B cell (primary cell): ENCODE data around the gene USP28. TPM values are rescaled to one million over a fixed set of nuclear protein-coding genes. Genes with fewer than 3 reads are reported as not detected.

Experiments
- ATAC-seq: fragments of 200-7000 bp; cut with Tn5 transposase; one replicate; pipeline ENCODE4 v1.10.0; 2021; ENCODE audit warnings: low read depth, mild to moderate bottlenecking, moderate number of reproducible peaks, moderate library complexity
- CTCF ChIA-PET: fragments of 350-600 bp; sonication (Branson Sonifier 250); formaldehyde crosslinking; loops from one replicate; lab custom pipeline; 2021; ENCODE audit warnings: antibody characterized with exemption, inconsistent platforms; lab: Charles Lee
- POLR2A ChIA-PET: fragments of 350-600 bp; sonication (Branson Sonifier 250); formaldehyde crosslinking; loops from one replicate; lab custom pipeline; 2021; ENCODE audit warnings: antibody characterized with exemption; lab: Charles Lee
- DNase-seq: peaks from one replicate; pipeline ENCODE4 v3.0.0; 2013
- H2AFZ ChIP-seq: 2 replicates; pipeline ENCODE4 v1.6.1; 2012; ENCODE audit warnings: mild to moderate bottlenecking, low read depth, low read length; ENCODE audit not compliant: insufficient read depth, poor library complexity, severe bottlenecking
- H3K27ac ChIP-seq, 2 donors: 1 replicate in 1 of 2; 2 replicates in 1 of 2; pipeline ENCODE4 v1.5.1; 2012 to 2013; ENCODE audit warnings: low read length in 2 of 2, mild to moderate bottlenecking in 2 of 2, moderate library complexity in 1 of 2
- H3K27me3 ChIP-seq, 4 experiments: fragments of 200-600 bp in 1 of 4; sonication (generic) in 1 of 4; replicated peaks in 1 of 4; 1 replicate in 2 of 4; 2 replicates in 2 of 4; pipeline versions ENCODE4 v1.6.1 to v1.7.0; 2013 to 2016; ENCODE audit warnings: low read length in 3 of 4, mild to moderate bottlenecking in 2 of 4, mixed read lengths in 1 of 4, moderate library complexity in 1 of 4; ENCODE audit not compliant: insufficient read depth in 4 of 4, control insufficient read depth in 3 of 4; ENCODE audit errors: control extremely low read depth in 1 of 4
- H3K36me3 ChIP-seq, 2 experiments: replicated peaks in 1 of 2; 1 replicate in 1 of 2; 2 replicates in 1 of 2; pipeline versions ENCODE4 v1.6.1 to v1.7.1; 2013; ENCODE audit warnings: low read length in 1 of 2; ENCODE audit not compliant: insufficient read depth in 2 of 2, control insufficient read depth in 1 of 2; ENCODE audit errors: control extremely low read depth in 1 of 2, extremely low read depth in 1 of 2
- H3K4me1 ChIP-seq, 2 donors: fragments of 200-600 bp in 1 of 2; sonication (generic) in 1 of 2; 1 replicate in 1 of 2; 2 replicates in 1 of 2; pipeline versions ENCODE4 v1.5.1 to v1.6.1; 2013 to 2017; ENCODE audit warnings: low read length in 2 of 2; ENCODE audit not compliant: control insufficient read depth in 2 of 2, insufficient read depth in 2 of 2
- H3K4me2 ChIP-seq: replicated peaks from 2 replicates; pipeline ENCODE3; 2012; ENCODE audit warnings: mild to moderate bottlenecking, low read depth, low read length; ENCODE audit not compliant: poor library complexity, severe bottlenecking
- H3K4me3 ChIP-seq, 5 experiments: fragments of 200-600 bp in 1 of 5; sonication (generic) in 1 of 5; 1 replicate in 3 of 5; 2 replicates in 2 of 5; pipeline versions ENCODE4 v1.5.1 to v1.7.0; 2011 to 2016; ENCODE audit warnings: low read length in 4 of 5, mild to moderate bottlenecking in 4 of 5, low read depth in 2 of 5, control low read depth in 1 of 5, moderate library complexity in 1 of 5; ENCODE audit not compliant: insufficient read depth in 1 of 5; ENCODE audit errors: control extremely low read depth in 1 of 5, extremely low read depth in 1 of 5
- H3K79me2 ChIP-seq: fragments of 200-600 bp; sonication (generic); one replicate; pipeline ENCODE4 v1.6.0; 2016; ENCODE audit warnings: low read length; ENCODE audit not compliant: control insufficient read depth, insufficient read depth
- H3K9ac ChIP-seq: fragments of 200-600 bp; sonication (generic); 2 replicates; pipeline ENCODE4 v1.6.1; 2017; ENCODE audit warnings: mild to moderate bottlenecking, low read length, moderate library complexity
- H3K9me3 ChIP-seq, 3 donors: one replicate each; pipeline versions ENCODE4 v1.6.1 to v1.7.1; 2013; ENCODE audit warnings: low read length in 2 of 3; ENCODE audit not compliant: control insufficient read depth in 2 of 3, insufficient read depth in 1 of 3; ENCODE audit errors: control extremely low read depth in 1 of 3
- H4K20me1 ChIP-seq: 2 replicates; pipeline ENCODE4 v1.6.0; 2012; ENCODE audit warnings: mild to moderate bottlenecking, low read length; ENCODE audit not compliant: insufficient read depth, control insufficient read depth, poor library complexity, severe bottlenecking
- H3K27ac Mint-ChIP-seq: one replicate; pipeline ENCODE4 v1.8.0; 2021; ENCODE audit warnings: mixed read lengths
- H3K27me3 Mint-ChIP-seq: one replicate; pipeline ENCODE4 v1.8.0; 2021; ENCODE audit warnings: mixed read lengths
- H3K4me1 Mint-ChIP-seq: one replicate; pipeline ENCODE4 v1.8.0; 2021; ENCODE audit warnings: mixed read lengths
- H3K4me3 Mint-ChIP-seq: one replicate; pipeline ENCODE4 v1.8.0; 2021; ENCODE audit warnings: mixed read lengths
- H3K9me3 Mint-ChIP-seq: one replicate; pipeline ENCODE4 v1.8.0; 2022; ENCODE audit warnings: mixed read lengths; ENCODE audit not compliant: insufficient read depth
- CTCF ChIP-seq: fragments of 200-600 bp; IDR thresholded peaks from one replicate; pipeline ENCODE4 v1.8.0; 2022; ENCODE audit warnings: antibody characterized with exemption, mild to moderate bottlenecking
- EZH2 ChIP-seq: IDR thresholded peaks from 2 replicates; pipeline ENCODE4 v1.6.1; 2012; ENCODE audit warnings: borderline replicate concordance, low read depth, mild to moderate bottlenecking, moderate library complexity, low read length; ENCODE audit not compliant: insufficient read depth, poor library complexity, severe bottlenecking
- WGBS: methylation state at CpG from one replicate; pipeline ENCODE4 v1.1.5; 2013; ENCODE audit warnings: missing lambda C conversion rate; ENCODE audit not compliant: insufficient coverage; 5-methylcytosine and 5-hydroxymethylcytosine counted together
- intact Hi-C: fragments of 100-400 bp; cut with micrococcal nuclease; formaldehyde crosslinking; loops from one replicate; pipeline ENCODE4 v1.10.0; 2022
- polyA plus RNA-seq: library from polyadenylated mRNA; depleted of rRNA; stranded (reverse); fragments of >200 nt; gene quantifications from 2 replicates; pipeline ENCODE4 v1.2.3, GENCODE V29; 2012
- total RNA-seq, 2 donors: library from RNA; stranded (reverse); fragments of 120-200 nt in 1 of 2; gene quantifications; 1 replicate in 1 of 2; 2 replicates in 1 of 2; pipeline versions ENCODE4 v1.2.3 to v1.2.4, GENCODE V29; 2013 to 2022

The USP28 gene
- total and polyA plus RNA-seq, 2 donors (not counting 1 experiment from before 2014, with no cell fraction given), result 78.0 to 104 TPM

- H4K20me1 ChIP-seq, result peaks cover 53% of the 10 kb centered on the region
- CTCF ChIA-PET, result interaction anchor here (1.0 kb wide), 1 partner anchor 20 kb away, joined by 6 read pairs; no protein-coding TSS in a partner anchor
- H3K4me1 Mint-ChIP-seq, result peaks cover 39% of the 10 kb centered on the region
- peaks cover 97% of the 10 kb centered on the region for H3K79me2 ChIP-seq
- H3K9ac ChIP-seq, result no peak overlapping the region
- intact Hi-C loops, result no loop called here
- POLR2A ChIA-PET, result interaction anchor here (0.6 kb wide), 1 partner anchor 112 kb away, joined by 4 read pairs; no protein-coding TSS in a partner anchor
- H3K4me2 ChIP-seq, result no peak overlapping the region
- H3K4me3 ChIP-seq, result no peak overlapping the region
- H3K27me3 ChIP-seq, result no peaks in the 10 kb centered on the region
- no peak overlapping the region for H3K27ac ChIP-seq
- WGBS, result 100% methylated on average over 2 of the region's 3 CpGs
- peaks cover 7 to 13% of the 10 kb centered on the region in 2 donors for H3K4me1 ChIP-seq
- no peaks in the 10 kb centered on the region for H3K9me3 ChIP-seq
- DNase-seq, result no peak
- no peak overlapping the region for H2AFZ ChIP-seq
- no peak overlapping the region for H3K4me3 Mint-ChIP-seq
- no peaks in the 10 kb centered on the region for H3K27me3 Mint-ChIP-seq
- no peak overlapping the region for H3K27ac Mint-ChIP-seq
- TF ChIP-seq EZH2, result no peak
- no peak for TF ChIP-seq CTCF
- peaks cover 5 to 13% of the 10 kb centered on the region in 2 experiments for H3K36me3 ChIP-seq
- ATAC-seq, result no peak
- H3K9me3 Mint-ChIP-seq, result no peaks in the 10 kb centered on the region
These were observed 11.0 kb downstream of the USP28 start for GRCh38 chr11:113864410-113864809.

- Mint-ChIP-seq H3K9me3 (no peaks in the 10 kb centered on the region), H3K4me3 (no peak overlapping the region), H3K27ac (no peak overlapping the region), H3K27me3 (no peaks in the 10 kb centered on the region), H3K4me1 (peaks cover 34% of the 10 kb centered on the region)
- CTCF ChIA-PET, result interaction anchor here (1.0 kb wide), 1 partner anchor 399 kb away, joined by 4 read pairs; no protein-coding TSS in a partner anchor
- intact Hi-C loops, result no loop called here
- peaks cover 97% of the 10 kb centered on the region for H3K79me2 ChIP-seq
- no peaks in the 10 kb centered on the region for H3K27me3 ChIP-seq
- H3K9ac ChIP-seq, result no peak overlapping the region
- H3K4me2 ChIP-seq, result no peak overlapping the region
- peaks cover 7 to 10% of the 10 kb centered on the region in 2 donors for H3K4me1 ChIP-seq
- ATAC-seq, result no peak
- H3K9me3 ChIP-seq, result no peaks in the 10 kb centered on the region
- WGBS, result 90% methylated on average over 3 of the region's 5 CpGs
- H2AFZ ChIP-seq, result no peak overlapping the region
- no peak overlapping the region for H3K4me3 ChIP-seq
- POLR2A ChIA-PET, result no interaction called here
- DNase-seq, result no peak
- TF ChIP-seq EZH2 (no peak), CTCF (no peak)
- H4K20me1 ChIP-seq, result peaks cover 59% of the 10 kb centered on the region
- H3K36me3 ChIP-seq, result peaks cover 4 to 6% of the 10 kb centered on the region in 2 experiments
- H3K27ac ChIP-seq, result no peak overlapping the region
These were observed 12.9 kb downstream of the USP28 start for GRCh38 chr11:113862435-113862834.
